NCI-H128 (cell line): ENCODE data around the gene NEBL.

Experiments
- DNase-seq: peaks from one replicate; lab custom pipeline; 2025; ENCODE audit not compliant: unreplicated experiment; lab: John Stamatoyannopoulos, UW

Gene NEBL

GRCh38 chr10:20858292-20859124 lies 38.6 kb downstream of the NEBL start:
- no peak for DNase-seq

- no peak for DNase-seq
Observed at GRCh38 chr10:20856484-20856883, 40.6 kb downstream of the NEBL start.

GRCh38 chr10:20855398-20856038 lies 41.6 kb downstream of the NEBL start:
- DNase-seq = no peak

GRCh38 chr10:20853276-20853675 lies 43.8 kb downstream of the NEBL start:
- no peak for DNase-seq

GRCh38 chr10:20852303-20852702 lies 44.8 kb downstream of the NEBL start:
- DNase-seq = no peak

GRCh38 chr10:20847512-20847911 lies 49.6 kb downstream of the NEBL start:
- no peak for DNase-seq

- no peak for DNase-seq
Observed at GRCh38 chr10:20846263-20846662, 50.8 kb downstream of the NEBL start.

GRCh38 chr10:20841419-20841818 lies 55.7 kb downstream of the NEBL start:
- DNase-seq = no peak

GRCh38 chr10:20839910-20840309 lies 57.2 kb downstream of the NEBL start:
- DNase-seq = no peak

- DNase-seq = no peak
Observed at GRCh38 chr10:20839141-20839540, 58.0 kb downstream of the NEBL start.

GRCh38 chr10:20836401-20836800 lies 60.7 kb downstream of the NEBL start:
- no peak for DNase-seq

GRCh38 chr10:20835335-20835734 lies 61.8 kb downstream of the NEBL start:
- DNase-seq = no peak

- no peak for DNase-seq
Observed at GRCh38 chr10:20834825-20835224, 62.3 kb downstream of the NEBL start.

- DNase-seq = no peak
Observed at GRCh38 chr10:20822825-20823224, 74.3 kb downstream of the NEBL start.

- DNase-seq = no peak
Observed at GRCh38 chr10:20817646-20818045, 79.5 kb downstream of the NEBL start.

- DNase-seq = no peak
Observed at GRCh38 chr10:20817116-20817515, 80.0 kb downstream of the NEBL start.

- DNase-seq = no peak
Observed at GRCh38 chr10:20814116-20814515, 83.0 kb downstream of the NEBL start.

GRCh38 chr10:20811131-20811530 lies 86.0 kb downstream of the NEBL start:
- no peak for DNase-seq

GRCh38 chr10:20809631-20810030 lies 87.5 kb downstream of the NEBL start:
- DNase-seq = no peak

GRCh38 chr10:20806487-20806886 lies 90.6 kb downstream of the NEBL start:
- no peak for DNase-seq

- no peak for DNase-seq
Observed at GRCh38 chr10:20797290-20797689, 99.8 kb downstream of the NEBL start.

- no peak for DNase-seq
Observed at GRCh38 chr10:20795391-20795790, 101.7 kb downstream of the NEBL start.

- no peak for DNase-seq
Observed at GRCh38 chr10:20785174-20785573, 111.9 kb downstream of the NEBL start.
